ENCODE results near the gene USP7.

GRCh38 chr16:8878523-8878911 lies 85.2 kb downstream of the USP7 start:
- no peak for TF ChIP-seq SIN3A (IDR thresholded peaks at IDR 0.05; ENCODE audit: borderline replicate concordance, insufficient read depth, low read depth, low read length)
- TF ChIP-seq CTCF (IDR thresholded peaks at IDR 0.05): no peak

Data from Panc1 (cell line).